GM18861 (cell line): ENCODE data around the gene MCM3AP.
"Not testable (repeated sequence)": the region's sequence is repeated elsewhere in the genome, so short reads cannot be mapped to it uniquely, and the experiment has no call there.

Experiments
- ATAC-seq: cut with Tn5 transposase; IDR thresholded peaks from one replicate; pipeline ENCODE4 v1.9.1; 2021; ENCODE audit not compliant: unreplicated experiment

The MCM3AP gene

DNA sequence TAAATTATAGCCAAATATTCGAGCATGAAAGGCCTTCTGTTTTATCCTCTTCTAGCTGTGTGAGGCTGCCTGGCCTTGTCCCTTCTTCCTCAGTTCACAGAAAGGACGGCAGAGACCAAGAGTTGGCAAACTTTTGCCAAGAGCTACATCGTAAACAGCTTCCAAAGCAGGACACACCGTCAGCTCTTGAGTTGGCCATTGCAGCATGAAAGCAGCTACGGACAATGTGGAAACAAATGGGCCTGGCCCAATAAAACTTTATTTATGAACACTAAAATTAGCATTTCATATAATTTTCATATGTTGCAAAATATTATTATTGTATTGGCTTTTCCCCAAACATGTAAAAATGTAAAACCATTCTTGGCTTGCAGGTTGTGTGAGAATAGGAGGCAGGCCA, 27.5 kb upstream of the MCM3AP start:
- ATAC-seq: no peak

DNA sequence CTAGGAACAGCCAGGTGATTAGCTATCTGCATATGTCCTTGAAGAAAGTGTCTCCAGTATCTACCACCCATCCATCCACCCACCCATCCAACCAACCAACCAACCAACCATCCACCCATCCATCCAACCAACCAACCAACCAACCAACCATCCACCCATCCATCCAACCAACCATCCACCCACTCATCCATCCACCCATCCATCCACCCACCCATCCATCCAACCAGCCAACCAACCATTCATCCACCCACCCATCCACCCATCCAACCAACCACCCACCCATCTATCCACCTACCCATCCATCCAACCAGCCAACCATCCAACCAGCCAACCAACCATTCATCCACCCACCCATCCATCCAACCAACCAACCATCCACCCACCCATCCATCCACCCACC, 26.2 kb upstream of the MCM3AP start:
- ATAC-seq: no peak

DNA sequence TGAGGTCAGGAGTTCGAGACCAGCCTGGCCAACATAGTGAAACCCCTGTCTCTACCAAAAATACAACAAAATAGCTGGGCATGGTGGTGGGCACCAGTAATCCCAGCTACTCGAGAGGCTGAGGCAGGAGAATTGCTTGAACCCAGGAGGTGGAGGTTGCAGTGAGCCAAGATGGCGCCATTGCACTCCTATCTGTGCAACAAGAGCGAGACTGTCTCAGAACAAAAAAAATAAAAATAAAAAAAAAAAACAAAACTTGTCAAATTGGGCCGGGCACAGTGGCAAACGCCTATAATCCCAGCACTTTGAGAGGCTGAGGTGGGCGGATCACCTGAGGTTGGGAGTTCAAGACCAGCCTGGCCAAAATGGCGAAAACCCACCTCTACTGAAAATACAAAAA, 24.8 kb upstream of the MCM3AP start:
- not testable (repeated sequence) for ATAC-seq

DNA sequence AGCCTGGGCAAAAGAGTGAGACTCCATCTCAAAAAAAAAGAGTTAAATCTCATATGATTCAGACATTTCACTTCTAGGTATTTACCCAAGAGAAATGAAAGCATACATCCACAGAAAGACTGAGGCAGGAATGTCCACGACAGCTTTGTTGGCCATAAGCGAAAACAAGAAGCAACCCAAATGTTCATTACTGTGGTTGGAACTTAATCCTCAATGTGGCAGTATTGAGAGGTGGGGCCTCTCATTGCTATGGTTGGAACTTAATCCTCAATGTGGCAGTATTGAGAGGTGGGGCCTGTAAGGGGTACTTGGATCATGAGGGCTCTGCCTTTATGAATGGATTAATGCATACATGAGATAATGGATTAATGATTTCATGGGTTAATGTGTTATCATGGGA, 23.0 kb upstream of the MCM3AP start:
- ATAC-seq: no peak

DNA sequence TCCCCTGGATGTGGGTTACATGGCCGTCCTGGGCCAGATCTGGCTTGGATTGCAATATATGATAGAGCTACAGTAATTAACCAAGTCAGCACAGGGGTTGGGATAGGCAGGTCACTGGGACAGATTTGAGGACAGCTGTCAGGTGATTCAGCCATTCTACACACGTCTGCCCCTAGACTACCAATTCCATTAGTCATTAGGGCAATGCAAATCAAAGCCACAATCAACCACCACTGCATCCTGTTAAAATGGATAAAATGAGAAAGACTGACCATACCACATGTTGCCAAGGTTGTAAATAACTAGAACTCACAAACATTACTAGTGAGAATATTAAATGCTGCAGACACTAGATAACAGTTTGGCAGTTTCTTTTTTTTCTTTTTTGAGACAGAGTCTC, 22.2 kb upstream of the MCM3AP start:
- ATAC-seq: peak; percentile 52

DNA sequence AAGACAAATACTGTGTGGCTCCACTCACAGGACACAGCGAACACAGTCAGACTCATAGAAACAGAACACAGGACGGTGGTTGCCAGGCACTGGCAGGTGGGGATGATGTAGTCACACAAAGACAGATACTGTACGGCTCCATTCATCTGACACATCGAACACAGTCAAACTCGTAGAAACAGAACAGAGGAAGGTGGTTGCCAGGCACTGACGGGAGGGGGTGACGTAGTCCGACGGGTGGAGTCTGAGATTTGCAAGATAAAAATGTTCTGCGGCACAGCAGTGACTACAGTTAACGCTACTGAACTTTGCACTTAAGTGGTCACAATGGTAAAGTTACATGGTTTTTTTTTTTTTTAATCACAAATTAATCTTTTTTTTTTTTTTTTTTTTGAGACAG, 19.5 kb upstream of the MCM3AP start:
- ATAC-seq: no peak

DNA sequence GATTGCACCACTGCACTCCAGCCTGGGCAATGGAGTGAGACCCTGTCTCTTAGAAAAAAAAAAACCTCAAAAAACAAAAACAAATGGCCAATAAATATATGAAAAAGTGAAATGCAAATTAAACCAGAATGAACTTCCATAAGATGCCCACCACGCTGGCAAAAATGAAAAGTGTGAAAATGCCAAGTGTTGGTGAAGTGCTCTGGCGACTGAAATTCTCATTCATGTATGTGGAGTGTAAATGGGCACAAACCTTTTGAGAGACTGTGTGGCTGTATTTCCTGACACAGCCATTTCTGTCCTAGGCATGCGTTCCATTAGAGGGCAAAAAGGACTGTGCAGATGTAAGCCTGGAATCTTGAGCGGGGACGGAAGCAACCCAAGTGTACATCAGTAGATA, 19.0 kb upstream of the MCM3AP start:
- ATAC-seq: no peak

DNA sequence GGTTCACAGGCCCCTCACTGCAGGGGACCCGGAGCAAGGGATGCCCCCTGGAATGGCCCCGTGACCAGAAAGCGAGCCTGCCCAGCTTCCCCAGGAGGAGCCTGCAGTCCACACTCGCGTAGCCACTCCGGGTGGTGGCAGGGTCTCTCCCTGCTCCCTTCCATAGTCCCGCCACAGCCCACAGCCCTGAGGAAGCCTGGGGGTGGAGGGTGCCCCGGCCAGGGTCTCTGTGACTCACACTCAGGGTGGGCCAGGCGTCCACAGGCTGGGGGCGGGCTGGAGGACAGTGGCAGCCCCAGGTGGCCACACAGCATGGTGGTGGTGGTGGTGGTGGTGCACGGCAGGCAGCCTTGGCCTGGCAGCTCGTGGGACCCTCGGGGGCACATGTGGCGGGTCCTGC, 16.3 kb upstream of the MCM3AP start:
- no peak for ATAC-seq

DNA sequence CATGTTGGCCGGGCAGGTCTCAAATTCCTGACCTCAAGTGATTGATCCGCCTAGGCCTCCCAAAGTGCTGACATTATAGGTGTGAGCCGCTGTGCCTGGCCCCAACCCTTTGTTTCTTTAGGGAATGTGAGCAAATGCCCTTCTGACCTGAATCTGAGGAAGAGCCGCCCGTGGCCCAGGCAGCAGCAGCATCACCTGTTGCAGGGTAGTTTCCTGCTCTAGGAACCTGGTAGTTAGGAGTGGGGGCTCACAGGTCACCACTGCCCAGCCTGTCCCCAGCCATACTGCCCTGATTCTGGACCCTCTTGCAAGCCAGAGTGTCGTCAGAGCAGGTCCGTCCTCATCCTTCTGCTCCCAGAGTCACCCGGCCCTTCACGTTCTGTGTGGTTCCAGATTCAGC, 13.8 kb upstream of the MCM3AP start:
- ATAC-seq: no peak

DNA sequence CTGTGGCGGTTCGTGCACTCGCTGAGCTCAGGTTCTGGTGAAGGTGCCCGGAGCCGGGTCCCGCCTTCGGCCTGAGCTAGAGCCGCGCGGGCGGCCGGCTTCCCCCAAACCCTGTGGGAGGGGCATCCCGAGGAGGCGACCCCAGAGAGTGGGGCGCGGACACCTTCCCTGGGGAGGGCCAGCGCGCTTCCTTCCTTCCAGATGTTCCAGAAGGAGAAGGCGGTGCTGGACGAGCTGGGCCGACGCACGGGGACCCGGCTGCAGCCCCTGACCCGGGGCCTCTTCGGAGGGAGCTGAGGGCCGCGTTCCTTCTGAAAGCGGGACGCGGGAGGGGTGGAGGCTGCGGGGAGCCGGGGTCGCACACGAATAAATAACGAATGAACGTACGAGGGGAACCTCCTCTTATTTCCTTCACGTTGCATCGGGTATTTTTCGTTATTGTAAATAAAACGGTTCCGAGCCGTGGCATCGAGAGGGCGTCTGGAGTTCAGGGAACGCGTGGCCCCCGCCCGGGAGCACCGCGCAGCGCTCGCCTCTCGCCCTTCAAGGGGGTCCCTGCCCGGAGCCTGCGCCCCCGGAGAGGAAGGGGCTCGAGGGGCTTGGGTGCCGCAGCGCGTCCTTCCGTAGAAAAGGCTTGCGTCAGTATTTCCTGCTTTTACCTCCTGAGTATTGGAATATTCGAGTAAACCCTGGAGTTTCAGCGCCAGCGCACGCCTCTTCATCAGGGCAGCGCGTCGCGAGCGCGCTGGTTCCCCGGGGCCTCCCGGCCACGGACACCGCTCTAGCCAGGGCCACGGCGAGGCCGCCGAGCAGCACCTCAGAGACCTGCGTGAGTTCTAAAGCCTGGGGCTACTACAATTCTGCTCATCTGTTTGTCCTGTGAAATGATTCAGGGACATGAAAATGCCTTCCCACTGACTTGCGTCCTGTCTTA, 12.2 kb upstream of the MCM3AP start:
- ATAC-seq: no peak

DNA sequence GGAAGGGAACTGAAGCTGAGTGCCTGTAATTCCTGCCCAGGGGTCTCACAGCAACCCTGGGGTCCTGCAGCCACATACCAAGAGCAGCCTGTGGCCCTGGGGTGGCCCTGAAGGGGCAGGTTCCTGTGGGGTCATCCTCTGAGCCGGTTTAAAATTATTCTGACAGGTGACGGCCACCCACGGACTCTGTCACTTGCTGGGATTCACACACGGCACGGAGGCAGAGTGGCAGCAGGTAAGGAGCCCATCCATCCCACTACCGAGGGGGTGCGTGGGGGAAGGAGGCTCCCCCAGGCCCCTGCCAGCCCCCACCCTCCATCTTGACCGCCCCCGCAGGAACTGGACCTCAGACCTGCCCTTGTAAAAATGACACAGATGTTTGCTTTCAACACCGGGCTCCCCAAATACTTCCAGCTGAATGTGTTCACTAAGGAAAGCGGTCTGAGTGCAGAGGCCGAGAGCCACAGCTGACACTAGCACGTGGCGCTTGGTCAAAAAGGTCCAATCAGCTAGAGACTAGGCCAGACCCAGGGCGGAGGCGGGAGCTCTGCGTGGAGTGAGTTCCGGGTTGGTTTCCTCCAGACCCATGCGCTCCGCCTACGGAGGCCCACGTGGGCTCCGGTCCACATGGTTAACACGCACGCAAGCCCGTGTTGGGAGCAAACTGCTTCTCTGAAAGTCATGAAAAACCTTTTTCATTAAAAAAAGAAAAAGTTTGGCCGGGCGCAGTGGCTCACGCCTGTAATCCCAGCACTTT, 10.8 kb upstream of the MCM3AP start:
- peak; percentile 63 for ATAC-seq

DNA sequence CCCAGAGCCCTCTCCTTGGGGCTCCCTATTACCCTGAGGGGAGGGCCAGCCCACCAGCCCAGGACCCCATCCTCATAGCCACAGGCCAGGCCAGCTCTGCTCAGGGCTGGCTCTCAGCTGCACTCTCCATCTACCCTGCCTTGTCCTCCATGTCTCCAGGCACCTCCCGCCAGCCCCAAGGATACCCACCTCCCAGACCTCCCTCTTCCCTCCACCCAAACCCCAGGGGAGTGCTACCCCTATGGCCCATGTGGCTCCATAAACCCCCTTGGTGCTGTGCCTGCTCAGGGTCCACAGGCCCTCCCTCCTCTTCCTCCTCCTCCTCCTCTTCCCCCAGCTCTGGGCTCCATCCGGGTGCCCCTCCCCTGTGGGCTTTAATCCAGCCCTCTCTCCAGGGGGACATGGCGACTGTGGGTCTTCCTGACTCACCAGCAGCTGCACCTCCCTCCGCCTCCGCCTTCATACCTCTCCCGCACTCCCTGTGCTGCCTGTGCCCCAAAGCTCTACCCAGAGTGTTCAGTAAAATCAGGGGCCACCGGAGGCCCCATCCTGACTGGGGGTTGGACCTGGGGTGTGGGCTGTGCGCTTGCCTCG, 9.9 kb upstream of the MCM3AP start:
- ATAC-seq: no peak

DNA sequence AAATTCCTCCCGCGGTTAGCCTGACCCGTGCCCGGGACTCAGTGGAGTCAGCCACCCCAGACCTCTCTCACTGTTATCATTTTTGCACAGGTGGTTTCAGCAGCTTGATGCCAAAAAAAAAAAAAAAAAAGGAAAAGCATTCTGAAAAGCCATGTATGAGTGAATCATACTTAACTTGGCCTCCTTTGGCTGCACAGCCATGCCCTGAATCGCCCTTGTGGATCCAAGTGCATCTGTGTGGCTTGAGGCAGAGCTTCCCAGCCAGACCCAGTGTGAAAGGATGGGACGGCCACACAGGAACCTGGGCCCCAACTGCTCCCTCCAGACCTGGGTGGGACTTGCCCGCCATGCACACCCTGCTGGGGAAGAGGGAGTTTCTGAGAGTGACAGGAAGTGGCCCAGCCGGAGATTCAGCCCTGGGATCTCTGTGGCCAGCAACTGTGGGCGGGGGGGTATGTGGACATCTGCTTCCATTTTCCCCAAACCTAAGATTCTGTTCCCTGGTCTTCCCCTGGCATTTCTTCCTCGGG, 9.3 kb upstream of the MCM3AP start:
- ATAC-seq: no peak

DNA sequence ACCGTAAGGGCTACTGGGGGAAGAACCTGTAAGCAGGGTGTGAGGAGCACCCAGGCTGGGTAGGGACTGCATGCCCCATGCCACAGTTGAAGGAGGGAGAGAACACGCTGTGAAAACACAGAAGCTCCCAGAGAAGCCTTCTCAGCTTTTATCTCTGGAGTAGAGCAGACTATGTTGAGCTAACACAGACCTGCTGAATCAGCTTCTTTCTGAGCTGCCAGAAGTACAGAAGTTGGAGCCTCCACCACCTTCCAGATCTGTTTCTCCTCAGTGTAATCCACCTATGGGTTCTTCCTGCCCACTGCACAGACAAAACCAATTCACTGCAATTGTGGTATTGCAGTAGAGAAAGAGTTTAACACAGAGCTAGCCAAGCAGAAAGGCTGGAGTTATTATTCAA, 6.2 kb upstream of the MCM3AP start:
- ATAC-seq: no peak

DNA sequence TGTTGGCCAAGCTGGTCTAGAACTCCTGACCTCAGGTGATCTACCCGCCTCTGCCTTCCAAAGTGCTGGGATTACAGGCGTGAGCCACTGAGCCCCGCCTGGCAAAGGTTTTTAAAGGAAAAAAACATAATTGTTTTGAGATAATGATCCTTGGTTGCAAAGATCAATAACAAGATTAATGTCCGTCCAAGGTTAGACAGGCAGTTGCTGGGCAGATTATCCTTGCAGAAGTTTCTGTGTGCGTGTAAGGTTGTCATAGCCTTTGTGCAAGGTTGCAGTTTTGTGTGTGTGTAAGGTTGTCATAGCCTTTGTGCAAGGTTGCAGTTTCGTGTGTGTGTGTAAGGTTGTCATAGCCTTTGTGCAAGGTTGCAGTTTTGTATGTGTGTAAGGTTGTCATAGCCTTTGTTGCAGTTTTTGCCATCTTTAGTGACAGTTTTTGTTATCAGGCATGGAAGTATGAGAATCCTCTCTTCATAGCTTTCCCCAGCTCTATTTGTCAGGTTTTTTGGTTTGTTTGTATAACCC, 4.3 kb upstream of the MCM3AP start:
- ATAC-seq: no peak

DNA sequence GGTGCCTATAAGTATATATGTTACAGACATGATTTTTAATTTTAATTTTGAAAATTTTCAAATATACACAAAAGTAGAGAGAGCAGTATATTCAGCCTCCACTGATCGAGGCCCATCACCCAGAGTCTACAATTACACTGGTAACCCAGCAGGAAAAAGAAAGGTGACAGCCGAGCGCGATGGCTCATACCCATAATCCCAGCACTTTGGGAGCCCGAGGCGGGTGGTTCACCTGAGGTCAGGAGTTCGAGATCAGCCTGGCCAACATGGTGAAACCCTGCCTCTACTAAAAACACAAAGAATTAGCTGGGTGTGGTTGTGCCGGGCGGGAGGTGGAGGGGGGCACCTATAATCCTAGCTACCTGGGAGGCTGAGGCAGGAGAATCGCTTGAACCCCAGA, 2.1 kb upstream of the MCM3AP start:
- ATAC-seq: no peak

DNA sequence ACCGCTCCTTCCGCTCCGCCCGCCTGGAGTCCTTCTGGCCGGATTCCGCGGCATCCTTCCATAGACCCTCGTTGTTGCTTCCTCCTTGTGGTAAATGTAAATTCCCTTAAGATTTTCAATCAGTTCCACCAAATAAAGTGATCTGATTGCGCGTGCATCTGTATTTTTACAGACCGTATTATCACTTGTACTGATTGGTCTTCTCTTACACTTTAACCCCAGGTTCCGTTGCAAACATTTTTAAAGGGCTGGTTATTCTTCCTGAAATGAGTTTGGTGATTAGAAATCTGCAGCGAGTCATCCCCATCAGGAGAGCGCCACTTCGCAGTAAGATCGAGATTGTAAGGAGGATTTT, 1.2 kb upstream of the MCM3AP start:
- ATAC-seq: peak; percentile 5

DNA sequence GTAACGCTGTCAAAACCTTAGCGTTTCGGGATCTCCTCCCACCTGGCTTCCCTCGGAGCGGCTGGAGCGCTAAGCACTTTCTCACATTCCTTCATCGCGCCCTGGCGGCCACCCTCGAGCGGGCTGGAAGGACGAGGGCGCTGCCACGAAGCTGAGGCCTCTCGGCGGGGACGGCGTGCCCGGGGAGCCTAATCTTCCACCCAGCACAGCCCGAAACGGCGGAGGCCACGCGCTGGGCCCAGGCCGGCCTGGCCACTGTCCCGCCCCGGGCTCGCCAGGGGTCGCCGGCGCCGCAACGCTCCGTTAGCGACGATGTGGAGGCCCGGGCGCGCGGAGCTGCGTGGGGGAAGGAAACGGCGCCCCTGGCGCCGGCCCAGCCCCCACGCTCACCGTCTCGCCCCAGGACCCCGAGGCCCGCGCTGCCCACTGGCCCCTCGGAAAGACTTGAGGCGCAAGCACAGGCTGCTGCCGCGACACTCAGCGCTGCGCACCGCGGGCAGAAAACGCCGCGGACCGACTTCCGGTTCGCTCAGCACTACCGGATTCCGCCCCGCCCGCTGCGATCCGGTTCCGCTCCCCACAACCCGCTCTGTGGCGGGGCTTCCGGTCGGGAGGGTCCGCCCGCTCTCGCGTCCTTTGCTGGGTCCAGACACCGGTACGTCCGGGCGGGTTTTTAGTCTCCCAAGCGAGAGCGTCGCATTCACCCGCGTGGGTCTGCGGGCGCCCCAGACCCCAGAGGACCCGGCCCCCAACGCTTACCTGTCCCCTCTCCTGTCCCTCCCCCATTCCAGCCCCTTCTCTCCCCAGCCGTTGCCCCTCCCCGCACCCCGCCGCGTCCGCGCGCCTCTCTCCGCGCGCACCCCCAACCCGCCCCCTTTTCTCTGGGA, 593 bp upstream of the MCM3AP start, which contains the start of gene YBEY:
Gene YBEY (plus strand): TSS at position 582 of the 887 bp plus-strand sequence. CDS start 572 bp downstream, outside the sequence.
- peak; percentile 80 for ATAC-seq

DNA sequence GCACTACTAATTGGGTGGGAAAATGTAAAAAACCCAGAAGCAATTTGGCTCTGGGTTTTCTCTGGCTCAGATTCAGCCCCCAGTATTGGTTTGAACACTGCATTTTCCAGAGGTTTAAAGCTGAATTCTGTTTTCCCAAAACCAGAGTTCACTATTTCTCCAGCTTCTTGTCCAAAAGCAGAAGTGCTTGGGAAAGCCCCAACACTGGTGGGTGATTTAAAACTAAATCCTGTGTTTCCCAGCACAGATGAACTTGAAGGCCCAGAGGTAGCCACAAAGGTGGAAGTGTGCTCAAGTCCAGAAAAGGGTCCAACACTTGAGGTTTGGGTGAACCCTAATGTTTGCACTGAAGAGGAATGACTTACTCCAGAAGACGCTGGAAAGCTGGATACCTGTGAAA, 678 bp downstream of the MCM3AP start:
- no peak for ATAC-seq

DNA sequence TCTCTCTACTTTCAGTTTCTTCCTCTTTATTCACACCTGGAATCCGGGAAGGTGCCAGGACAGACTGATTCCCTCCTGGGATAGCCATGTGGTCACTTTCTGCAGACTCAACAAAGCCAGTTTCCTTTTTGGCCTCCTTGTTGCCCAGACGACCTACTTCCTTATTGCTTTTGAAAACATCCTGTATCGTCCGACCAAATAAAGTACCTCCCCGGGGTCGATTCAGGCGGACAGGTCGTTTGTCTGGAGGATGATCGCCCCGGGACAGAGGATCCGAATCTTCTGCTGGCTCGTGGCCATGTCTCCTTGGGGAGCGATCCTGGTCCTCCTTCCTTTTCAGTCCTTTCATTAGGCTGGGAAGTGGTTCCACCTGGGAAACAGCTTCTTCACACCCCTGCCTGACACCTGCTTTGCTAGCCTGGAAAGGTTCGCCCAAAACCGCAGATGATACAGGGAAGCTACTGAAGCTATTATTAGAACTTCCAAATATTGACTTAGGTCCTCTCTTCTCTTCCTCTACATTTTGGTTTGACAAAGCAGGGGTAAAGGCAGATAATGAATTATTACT, 1.2 kb downstream of the MCM3AP start:
- ATAC-seq: no peak
